Left ventricle myocardium inferior (tissue), 1 donor: ENCODE results near the gene ALKBH5. TPM values are rescaled to one million over a fixed set of nuclear protein-coding genes. Genes with fewer than 3 reads are reported as not detected.

Experiments used
- DNase-seq: peaks from one replicate; pipeline ENCODE4 v3.0.0-alpha.2; 2020
- H3K27ac ChIP-seq: fragments of 200-600 bp; replicated peaks from 2 replicates; pipeline ENCODE4 v1.8.0; 2021
- H3K27me3 ChIP-seq: fragments of 200-600 bp; 2 replicates; pipeline ENCODE4 v1.8.0; 2021; ENCODE audit warnings: low read depth
- H3K36me3 ChIP-seq: fragments of 200-600 bp; 2 replicates; pipeline ENCODE4 v1.8.0; 2021
- H3K4me1 ChIP-seq: fragments of 200-600 bp; 2 replicates; pipeline ENCODE4 v1.8.0; 2021
- H3K4me3 ChIP-seq: fragments of 200-600 bp; 2 replicates; pipeline ENCODE4 v1.8.0; 2021; ENCODE audit warnings: mild to moderate bottlenecking, moderate library complexity
- H3K9me3 ChIP-seq: fragments of 200-600 bp; replicated peaks from 2 replicates; pipeline ENCODE4 v1.8.0; 2021
- CTCF ChIP-seq: fragments of 200-600 bp; IDR thresholded peaks from 2 replicates; pipeline ENCODE4 v1.8.0; 2021; ENCODE audit warnings: antibody characterized with exemption, mild to moderate bottlenecking, borderline replicate concordance
- intact Hi-C: fragments of 100-400 bp; cut with micrococcal nuclease; formaldehyde crosslinking; loops from one replicate; pipeline ENCODE4 v1.11.0; 2022
- long read RNA-seq: library from polyadenylated mRNA; unstranded; transcript quantifications from one replicate; pipeline ENCODE4 v2.0.0, GENCODE V29; 2021
- total RNA-seq: library from RNA; stranded (reverse); fragmentation: NEBNext Ultra II Directional; extraction: Animal tissue kit (Norgen Biotek cat#: 25700); gene quantifications from one replicate; pipeline ENCODE4 v1.2.1, GENCODE V29; 2021
- donor health status: DM: no; HTN: yes; CAD: no; lungs with severe emphysema.

Gene ALKBH5
- total RNA-seq: 179 TPM
- long read RNA-seq, transcript ALKBH5-201 (4 exons, 2,748 nt): major isoform, 807 of 872 reads
- long read RNA-seq, partial matches to known transcripts: 48 of 872 reads
- long read RNA-seq, other reads (novel, unspliced or antisense): 14 of 872 reads

GRCh38 chr17:18183334-18184142 is at the start of gene ALKBH5:
TSS of gene ALKBH5 (plus strand) at chr17:18183828. CDS start at chr17:18184244, 416 bp downstream.
- Histone ChIP-seq H3K27me3 (no peaks in the 10 kb centered on the region), H3K9me3 (no peaks in the 10 kb centered on the region), H3K4me3 (peak within 1 kb of the TSS; percentile 94), H3K27ac (peak within 1 kb of the TSS; percentile 100), H3K36me3 (no peaks in the 10 kb centered on the region), H3K4me1 (peaks cover 67% of the 10 kb centered on the region)
- peak; percentile 96 for DNase-seq
- intact Hi-C loops: no loop called here
- peak; percentile 42 for TF ChIP-seq CTCF

- no peak for DNase-seq
- Histone ChIP-seq H3K27me3 (peaks cover 7% of the 10 kb centered on the region), H3K4me3 (no peak overlapping the region), H3K9me3 (no peaks in the 10 kb centered on the region), H3K4me1 (peaks cover 5% of the 10 kb centered on the region), H3K27ac (no peak overlapping the region), H3K36me3 (no peaks in the 10 kb centered on the region)
- intact Hi-C loops: no loop called here
- TF ChIP-seq CTCF: no peak
Observed at GRCh38 chr17:18136357-18136756, 47.3 kb upstream of the ALKBH5 start.

- Histone ChIP-seq H3K36me3 (no peaks in the 10 kb centered on the region), H3K4me1 (peaks cover 5% of the 10 kb centered on the region), H3K9me3 (no peaks in the 10 kb centered on the region), H3K4me3 (no peak overlapping the region), H3K27me3 (peaks cover 7% of the 10 kb centered on the region), H3K27ac (no peak overlapping the region)
- intact Hi-C loops: no loop called here
- no peak for DNase-seq
- TF ChIP-seq CTCF: no peak
Observed at GRCh38 chr17:18138065-18138749, 45.4 kb upstream of the ALKBH5 start.

DNA sequence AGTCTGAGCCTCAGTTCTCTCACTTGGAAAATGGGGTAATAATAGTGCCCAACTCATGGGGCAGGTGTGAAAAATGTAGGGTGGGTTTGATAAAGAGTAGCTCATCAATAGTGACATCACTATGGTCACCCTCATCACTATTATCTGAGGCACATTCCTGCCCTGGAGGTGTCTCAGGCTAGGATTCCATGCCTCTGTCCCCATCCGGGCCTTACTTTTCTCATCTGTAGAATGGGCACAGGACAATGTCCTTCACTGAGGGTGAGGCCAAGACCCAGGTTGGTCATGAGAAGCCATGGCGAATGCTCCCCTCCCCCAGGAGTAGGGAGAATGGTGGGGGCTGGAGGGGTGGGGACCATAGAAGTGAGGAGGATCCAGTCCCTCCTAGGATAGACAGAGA is 44.5 kb upstream of the ALKBH5 start:
- TF ChIP-seq CTCF: no peak
- H3K9me3 ChIP-seq: no peaks in the 10 kb centered on the region
- intact Hi-C loops: no loop called here
- H3K27me3 ChIP-seq: peaks cover 7% of the 10 kb centered on the region
- no peaks in the 10 kb centered on the region for H3K36me3 ChIP-seq
- no peak for DNase-seq
- H3K4me3 ChIP-seq: no peak overlapping the region
- H3K27ac ChIP-seq: no peak overlapping the region
- peaks cover 5% of the 10 kb centered on the region for H3K4me1 ChIP-seq

DNA sequence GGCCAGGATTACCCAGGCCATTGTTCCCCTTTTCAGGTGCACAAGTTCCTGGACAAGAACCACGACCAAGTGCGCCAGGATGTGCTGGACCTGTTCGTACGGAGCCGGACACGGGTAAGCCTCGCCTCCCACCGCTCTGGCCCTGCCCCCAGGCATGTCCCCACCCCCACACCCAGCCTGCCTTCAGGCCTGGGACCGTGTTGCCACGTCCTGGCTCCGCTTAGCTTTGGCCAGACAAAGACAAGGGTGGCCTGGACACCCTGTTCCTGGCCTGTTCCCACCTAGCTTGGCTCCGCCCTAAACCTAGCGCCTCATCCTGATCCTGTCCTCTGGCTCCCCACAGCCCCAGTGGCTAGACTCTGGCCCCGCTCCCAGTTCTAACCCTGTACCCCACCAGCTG is 44.1 kb upstream of the ALKBH5 start:
- no peaks in the 10 kb centered on the region for H3K9me3 ChIP-seq
- peaks cover 7% of the 10 kb centered on the region for H3K27me3 ChIP-seq
- H3K36me3 ChIP-seq: no peaks in the 10 kb centered on the region
- peaks cover 5% of the 10 kb centered on the region for H3K4me1 ChIP-seq
- intact Hi-C loops: no loop called here
- no peak overlapping the region for H3K27ac ChIP-seq
- H3K4me3 ChIP-seq: no peak overlapping the region
- no peak for TF ChIP-seq CTCF
- no peak for DNase-seq
